Stimulated activated effector memory CD8-positive, alpha-beta T cell treated with anti-CD3 and anti-CD28 coated beads, Interleukin-12 subunit alpha, Interleukin-12 subunit beta, amount 100 ng/mL, for 72 hours (primary cell): ENCODE results near the gene UBE2J2.

Experiments
- ATAC-seq: fragments of 150-1000 bp; cut with Tn5 transposase; 2 replicates; pipeline ENCODE4 v1.10.0; 2021
- DNase-seq, 2 donors: peaks; one replicate each; pipeline ENCODE4 v3.0.0; 2021 to 2022; ENCODE audit warnings: low spot score in 2 of 2
- H3K27ac Mint-ChIP-seq: one replicate; pipeline ENCODE4 v1.8.0; 2022; ENCODE audit warnings: mild to moderate bottlenecking, mixed read lengths
- H3K36me3 Mint-ChIP-seq: one replicate; pipeline ENCODE4 v1.8.0; 2022; ENCODE audit warnings: mild to moderate bottlenecking, mixed read lengths
- H3K4me1 Mint-ChIP-seq: one replicate; pipeline ENCODE4 v1.8.0; 2022; ENCODE audit warnings: mixed read lengths
- H3K4me3 Mint-ChIP-seq: one replicate; pipeline ENCODE4 v1.8.0; 2022; ENCODE audit warnings: mild to moderate bottlenecking, mixed read lengths
- H3K9me3 Mint-ChIP-seq: one replicate; pipeline ENCODE4 v1.8.0; 2022; ENCODE audit warnings: mixed read lengths

Gene UBE2J2

GRCh38 chr1:1216770-1217620 lies 56.7 kb downstream of the UBE2J2 start:
- DNase-seq: no peak
- H3K27ac Mint-ChIP-seq: peak overlapping the region; percentile 96
- peaks cover 98% of the 10 kb centered on the region for H3K36me3 Mint-ChIP-seq
- peak; percentile 6 for ATAC-seq
- peaks cover 44% of the 10 kb centered on the region for H3K4me1 Mint-ChIP-seq
- H3K4me3 Mint-ChIP-seq: peak overlapping the region; percentile 93
- no peaks in the 10 kb centered on the region for H3K9me3 Mint-ChIP-seq

GRCh38 chr1:1215881-1216605 lies 57.6 kb downstream of the UBE2J2 start:
- ATAC-seq: no peak
- Mint-ChIP-seq H3K36me3 (peaks cover 97% of the 10 kb centered on the region), H3K9me3 (no peaks in the 10 kb centered on the region), H3K27ac (peak overlapping the region; percentile 96), H3K4me1 (peaks cover 48% of the 10 kb centered on the region), H3K4me3 (peak overlapping the region; percentile 93)
- no peak for DNase-seq

- DNase-seq (no peak), ATAC-seq (no peak)
- Mint-ChIP-seq H3K4me1 (peaks cover 47% of the 10 kb centered on the region), H3K27ac (peak overlapping the region; percentile 96), H3K4me3 (peak overlapping the region; percentile 93), H3K36me3 (peaks cover 97% of the 10 kb centered on the region), H3K9me3 (no peaks in the 10 kb centered on the region)
These were observed 58.5 kb downstream of the UBE2J2 start for GRCh38 chr1:1215080-1215676.

GRCh38 chr1:1213345-1214265 lies 60.0 kb downstream of the UBE2J2 start, which contains the start of gene TNFRSF4:
TSS of gene TNFRSF4 (minus strand) at chr1:1214153. CDS start at chr1:1214127, 26 bp downstream.
- Mint-ChIP-seq H3K9me3 (no peaks in the 10 kb centered on the region), H3K27ac (peak within 1 kb of the TSS; percentile 96), H3K36me3 (peaks cover 97% of the 10 kb centered on the region), H3K4me1 (peaks cover 56% of the 10 kb centered on the region), H3K4me3 (peak within 1 kb of the TSS; percentile 93)
- DNase-seq: no peak
- ATAC-seq: peak; percentile 38

- H3K4me3 Mint-ChIP-seq: peak overlapping the region; percentile 93
- H3K27ac Mint-ChIP-seq: peak overlapping the region; percentile 74
- DNase-seq (peak; percentile 52 to 80), ATAC-seq (peak; percentile 38)
- H3K4me1 Mint-ChIP-seq: peaks cover 64% of the 10 kb centered on the region
- no peaks in the 10 kb centered on the region for H3K9me3 Mint-ChIP-seq
- H3K36me3 Mint-ChIP-seq: peaks cover 97% of the 10 kb centered on the region
These were observed 60.8 kb downstream of the UBE2J2 start for GRCh38 chr1:1212780-1213344.

- peaks cover 65% of the 10 kb centered on the region for H3K4me1 Mint-ChIP-seq
- DNase-seq: no peak
These were observed 61.9 kb downstream of the UBE2J2 start for GRCh38 chr1:1211541-1212441.

GRCh38 chr1:1210726-1211540 lies 62.7 kb downstream of the UBE2J2 start:
- Mint-ChIP-seq H3K4me3 (peak overlapping the region; percentile 93), H3K4me1 (peaks cover 56% of the 10 kb centered on the region)

More at GRCh38 chr1:1211541-1212441, 61.9 kb downstream of the UBE2J2 start:
- ATAC-seq: no peak
- peaks cover 93% of the 10 kb centered on the region for H3K36me3 Mint-ChIP-seq
- H3K4me3 Mint-ChIP-seq: peak overlapping the region; percentile 93
- no peaks in the 10 kb centered on the region for H3K9me3 Mint-ChIP-seq
- H3K27ac Mint-ChIP-seq: peak overlapping the region; percentile 74

GRCh38 chr1:1208713-1209433 lies 64.8 kb downstream of the UBE2J2 start:
- H3K36me3 Mint-ChIP-seq: peaks cover 90% of the 10 kb centered on the region
- H3K4me1 Mint-ChIP-seq: peaks cover 43% of the 10 kb centered on the region
- DNase-seq (no peak), ATAC-seq (peak; percentile 14)
- no peaks in the 10 kb centered on the region for H3K9me3 Mint-ChIP-seq
- peak overlapping the region; percentile 97 for H3K27ac Mint-ChIP-seq
- H3K4me3 Mint-ChIP-seq: peak overlapping the region; percentile 93

More at GRCh38 chr1:1210726-1211540, 62.7 kb downstream of the UBE2J2 start:
- no peak for DNase-seq
- Mint-ChIP-seq H3K27ac (peak overlapping the region; percentile 58), H3K36me3 (peaks cover 90% of the 10 kb centered on the region), H3K9me3 (no peaks in the 10 kb centered on the region)
- no peak for ATAC-seq

GRCh38 chr1:1207571-1207892 lies 66.1 kb downstream of the UBE2J2 start:
- peak overlapping the region; percentile 93 for H3K4me3 Mint-ChIP-seq
- peaks cover 86% of the 10 kb centered on the region for H3K36me3 Mint-ChIP-seq

GRCh38 chr1:1206966-1207531 lies 66.6 kb downstream of the UBE2J2 start:
- ATAC-seq: no peak
- Mint-ChIP-seq H3K36me3 (peaks cover 81% of the 10 kb centered on the region), H3K9me3 (no peaks in the 10 kb centered on the region), H3K27ac (peak overlapping the region; percentile 97), H3K4me1 (peaks cover 43% of the 10 kb centered on the region), H3K4me3 (peak overlapping the region; percentile 93)
- DNase-seq: no peak

More at GRCh38 chr1:1207571-1207892, 66.1 kb downstream of the UBE2J2 start:
- Mint-ChIP-seq H3K9me3 (no peaks in the 10 kb centered on the region), H3K4me1 (peaks cover 43% of the 10 kb centered on the region), H3K27ac (peak overlapping the region; percentile 97)
- ATAC-seq (no peak), DNase-seq (no peak)

- peak; percentile 39 for ATAC-seq
- DNase-seq: no peak
- peaks cover 43% of the 10 kb centered on the region for H3K4me1 Mint-ChIP-seq
- H3K27ac Mint-ChIP-seq: peak within 1 kb of the TSS; percentile 97
- H3K9me3 Mint-ChIP-seq: no peaks in the 10 kb centered on the region
- H3K36me3 Mint-ChIP-seq: peaks cover 76% of the 10 kb centered on the region
- H3K4me3 Mint-ChIP-seq: peak within 1 kb of the TSS; percentile 93
These were observed 67.2 kb downstream of the UBE2J2 start, which contains the start of gene TNFRSF18 for GRCh38 chr1:1206376-1206965. TSS of gene TNFRSF18 (minus strand) at chr1:1206592. CDS start at chr1:1206571, 21 bp downstream.
